Effector memory CD8-positive, alpha-beta T cell (primary cell): ENCODE results near the gene RAB4A.

Experiments
- ATAC-seq: fragments of 150-1000 bp; cut with Tn5 transposase; replicated peaks from 2 replicates; pipeline ENCODE4 v1.10.0; 2021; ENCODE audit warnings: mild to moderate bottlenecking, moderate library complexity
- DNase-seq, 3 experiments: peaks; one replicate each; pipeline ENCODE4 v3.0.0; 2021
- H3K27ac Mint-ChIP-seq, 2 donors: one replicate each; pipeline ENCODE4 v1.8.0; 2022; ENCODE audit warnings: mild to moderate bottlenecking in 2 of 2, mixed read lengths in 2 of 2, moderate library complexity in 2 of 2
- H3K27me3 Mint-ChIP-seq, 2 donors: one replicate each; pipeline ENCODE4 v1.8.0; 2022; ENCODE audit warnings: mixed read lengths in 2 of 2
- H3K36me3 Mint-ChIP-seq: one replicate; pipeline ENCODE4 v1.8.0; 2022; ENCODE audit warnings: mild to moderate bottlenecking, moderate library complexity, mixed read lengths; ENCODE audit not compliant: insufficient read depth
- H3K4me1 Mint-ChIP-seq, 2 donors: one replicate each; pipeline ENCODE4 v1.8.0; 2022; ENCODE audit warnings: low read depth in 2 of 2, mixed read lengths in 2 of 2
- H3K4me3 Mint-ChIP-seq, 2 donors: one replicate each; pipeline ENCODE4 v1.8.0; 2022; ENCODE audit warnings: mild to moderate bottlenecking in 2 of 2, mixed read lengths in 2 of 2, moderate library complexity in 2 of 2
- H3K9me3 Mint-ChIP-seq, 2 donors: one replicate each; pipeline ENCODE4 v1.8.0; 2022; ENCODE audit warnings: mixed read lengths in 2 of 2

The RAB4A gene

GRCh38 chr1:229302740-229303139 is 31.8 kb downstream of the RAB4A start:
- no peak for DNase-seq
- H3K9me3 Mint-ChIP-seq: no peaks in the 10 kb centered on the region
- peaks cover 53% of the 10 kb centered on the region for H3K36me3 Mint-ChIP-seq
- no peak for ATAC-seq
- peaks cover 2 to 15% of the 10 kb centered on the region in 2 donors for H3K4me1 Mint-ChIP-seq
- H3K27ac Mint-ChIP-seq: peak overlapping the region in 1 of 2 donors; percentile 30
- no peaks in the 10 kb centered on the region for H3K27me3 Mint-ChIP-seq
- peak overlapping the region in 1 of 2 donors; percentile 9 for H3K4me3 Mint-ChIP-seq

- no peak for ATAC-seq
Observed at GRCh38 chr1:229303855-229304254, 32.9 kb downstream of the RAB4A start.

GRCh38 chr1:229305392-229305791 is 34.5 kb downstream of the RAB4A start:
- Mint-ChIP-seq H3K4me3 (no peak overlapping the region), H3K27ac (no peak overlapping the region), H3K9me3 (no peaks in the 10 kb centered on the region), H3K4me1 (peaks cover 7 to 12% of the 10 kb centered on the region in 2 donors), H3K27me3 (no peaks in the 10 kb centered on the region), H3K36me3 (peaks cover 54% of the 10 kb centered on the region)
- ATAC-seq (no peak), DNase-seq (no peak)

More at GRCh38 chr1:229303855-229304254, 32.9 kb downstream of the RAB4A start:
- no peak overlapping the region for H3K4me3 Mint-ChIP-seq
- peak overlapping the region in 1 of 2 donors; percentile 30 for H3K27ac Mint-ChIP-seq
- H3K4me1 Mint-ChIP-seq: peaks cover 7 to 15% of the 10 kb centered on the region in 2 donors
- H3K27me3 Mint-ChIP-seq: no peaks in the 10 kb centered on the region
- no peaks in the 10 kb centered on the region for H3K9me3 Mint-ChIP-seq
- no peak for DNase-seq
- H3K36me3 Mint-ChIP-seq: peaks cover 58% of the 10 kb centered on the region

GRCh38 chr1:229309074-229309473 is 38.2 kb downstream of the RAB4A start:
- H3K4me3 Mint-ChIP-seq: no peak overlapping the region
- ATAC-seq (no peak), DNase-seq (no peak)
- H3K27me3 Mint-ChIP-seq: no peaks in the 10 kb centered on the region
- H3K27ac Mint-ChIP-seq: peak overlapping the region in 1 of 2 donors; percentile 49
- H3K4me1 Mint-ChIP-seq: peaks cover 0 to 6% of the 10 kb centered on the region in 2 donors
- H3K36me3 Mint-ChIP-seq: peaks cover 42% of the 10 kb centered on the region
- no peaks in the 10 kb centered on the region for H3K9me3 Mint-ChIP-seq

GRCh38 chr1:229309684-229310083 is 38.8 kb downstream of the RAB4A start:
- Mint-ChIP-seq H3K36me3 (peaks cover 36% of the 10 kb centered on the region), H3K4me3 (no peak overlapping the region)

GRCh38 chr1:229310833-229311232 is 39.9 kb downstream of the RAB4A start:
- DNase-seq: no peak
- Mint-ChIP-seq H3K4me1 (peaks cover 0 to 6% of the 10 kb centered on the region in 2 donors), H3K27ac (no peak overlapping the region), H3K4me3 (no peak overlapping the region), H3K36me3 (peaks cover 31% of the 10 kb centered on the region), H3K27me3 (no peaks in the 10 kb centered on the region), H3K9me3 (no peaks in the 10 kb centered on the region)
- ATAC-seq: no peak

More at GRCh38 chr1:229309684-229310083, 38.8 kb downstream of the RAB4A start:
- Mint-ChIP-seq H3K27ac (peak overlapping the region in 1 of 2 donors; percentile 49), H3K4me1 (peaks cover 0 to 6% of the 10 kb centered on the region in 2 donors), H3K27me3 (no peaks in the 10 kb centered on the region), H3K9me3 (no peaks in the 10 kb centered on the region)
- DNase-seq (no peak), ATAC-seq (no peak)

GRCh38 chr1:229316166-229316565 is 45.3 kb downstream of the RAB4A start:
- Mint-ChIP-seq H3K36me3 (peaks cover 34% of the 10 kb centered on the region), H3K9me3 (no peaks in the 10 kb centered on the region), H3K4me1 (peaks cover 0 to 1% of the 10 kb centered on the region in 2 donors), H3K27me3 (no peaks in the 10 kb centered on the region), H3K27ac (no peak overlapping the region), H3K4me3 (no peak overlapping the region)
- no peak for ATAC-seq
- DNase-seq: no peak

GRCh38 chr1:229318056-229318455 is 47.1 kb downstream of the RAB4A start:
- ATAC-seq (no peak), DNase-seq (no peak)
- peaks cover 31% of the 10 kb centered on the region for H3K36me3 Mint-ChIP-seq

GRCh38 chr1:229319487-229319886 is 48.6 kb downstream of the RAB4A start:
- Mint-ChIP-seq H3K4me3 (no peak overlapping the region), H3K27ac (no peak overlapping the region), H3K9me3 (no peaks in the 10 kb centered on the region), H3K4me1 (no peaks in the 10 kb centered on the region), H3K36me3 (peaks cover 36% of the 10 kb centered on the region), H3K27me3 (no peaks in the 10 kb centered on the region)
- ATAC-seq (no peak), DNase-seq (no peak)

More at GRCh38 chr1:229318056-229318455, 47.1 kb downstream of the RAB4A start:
- H3K9me3 Mint-ChIP-seq: no peaks in the 10 kb centered on the region
- no peak overlapping the region for H3K4me3 Mint-ChIP-seq
- H3K27me3 Mint-ChIP-seq: no peaks in the 10 kb centered on the region
- no peak overlapping the region for H3K27ac Mint-ChIP-seq
- no peaks in the 10 kb centered on the region for H3K4me1 Mint-ChIP-seq

GRCh38 chr1:229323201-229323600 is 52.3 kb downstream of the RAB4A start:
- Mint-ChIP-seq H3K9me3 (no peaks in the 10 kb centered on the region), H3K4me1 (peaks cover 0 to 17% of the 10 kb centered on the region in 2 donors), H3K27ac (no peak overlapping the region), H3K27me3 (no peaks in the 10 kb centered on the region), H3K36me3 (peaks cover 57% of the 10 kb centered on the region), H3K4me3 (no peak overlapping the region)
- DNase-seq: no peak
- no peak for ATAC-seq

- Mint-ChIP-seq H3K27me3 (no peaks in the 10 kb centered on the region), H3K9me3 (no peaks in the 10 kb centered on the region), H3K4me1 (peaks cover 3 to 22% of the 10 kb centered on the region in 2 donors), H3K4me3 (no peak overlapping the region), H3K36me3 (peaks cover 55% of the 10 kb centered on the region), H3K27ac (peak overlapping the region in 1 of 2 donors; percentile 99)
- DNase-seq (no peak), ATAC-seq (no peak)
Observed at GRCh38 chr1:229323885-229324553, 53.1 kb downstream of the RAB4A start.

GRCh38 chr1:229325401-229325800 is 54.5 kb downstream of the RAB4A start:
- DNase-seq (no peak), ATAC-seq (no peak)
- no peaks in the 10 kb centered on the region for H3K27me3 Mint-ChIP-seq
- H3K4me1 Mint-ChIP-seq: peaks cover 7 to 27% of the 10 kb centered on the region in 2 donors
- H3K9me3 Mint-ChIP-seq: no peaks in the 10 kb centered on the region
- H3K4me3 Mint-ChIP-seq: peak overlapping the region; percentile 16 to 89
- peak overlapping the region; percentile 11 to 99 for H3K27ac Mint-ChIP-seq
- peaks cover 45% of the 10 kb centered on the region for H3K36me3 Mint-ChIP-seq

GRCh38 chr1:229325853-229326487 is 55.1 kb downstream of the RAB4A start:
- no peak for DNase-seq
- Mint-ChIP-seq H3K4me1 (peaks cover 7 to 27% of the 10 kb centered on the region in 2 donors), H3K9me3 (no peaks in the 10 kb centered on the region), H3K27me3 (no peaks in the 10 kb centered on the region), H3K36me3 (peaks cover 39% of the 10 kb centered on the region), H3K4me3 (peak overlapping the region; percentile 16 to 89), H3K27ac (peak overlapping the region; percentile 11 to 99)
- ATAC-seq: no peak

- Mint-ChIP-seq H3K27me3 (no peaks in the 10 kb centered on the region), H3K27ac (peak overlapping the region in 1 of 2 donors; percentile 99), H3K36me3 (peaks cover 39% of the 10 kb centered on the region), H3K4me3 (peak overlapping the region in 1 of 2 donors; percentile 89), H3K9me3 (no peaks in the 10 kb centered on the region), H3K4me1 (peaks cover 7 to 27% of the 10 kb centered on the region in 2 donors)
- ATAC-seq (peak; percentile 51), DNase-seq (peak in 1 of 3 experiments; percentile 11)
Observed at GRCh38 chr1:229326601-229327000, 55.7 kb downstream of the RAB4A start.
